ENCODE results near the gene GFAP. TPM values are rescaled to one million over a fixed set of nuclear protein-coding genes. Genes with fewer than 3 reads are reported as not detected.

GFAP gene
- polyA plus RNA-seq, 3 donors = 0.03 to 0.33 (median 0.18) TPM

DNA sequence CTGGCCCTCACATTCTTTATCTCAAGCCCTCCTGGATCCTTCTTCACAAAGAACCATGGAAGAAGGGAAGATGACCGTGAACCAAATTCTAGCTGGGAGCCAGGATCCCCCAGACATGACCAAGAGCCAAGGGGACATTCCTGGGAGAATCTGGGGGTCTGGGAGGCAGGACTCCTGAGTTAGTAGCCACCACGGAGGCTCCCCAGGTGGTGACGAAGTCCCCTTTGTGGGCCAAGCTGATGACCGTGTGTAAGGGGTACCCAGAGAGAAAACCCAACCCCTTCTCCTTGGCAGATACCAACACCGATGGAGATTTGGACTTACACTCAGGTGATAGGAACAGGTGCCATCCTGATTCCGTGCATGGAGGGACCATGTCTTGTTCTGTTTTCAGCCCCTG, 6.8 kb upstream of the GFAP start:
- H3K36me3 Mint-ChIP-seq = peaks cover 15 to 27% of the 10 kb centered on the region in 2 donors
- H3K9me3 Mint-ChIP-seq = peaks cover 0 to 3% (median 0%) of the 10 kb centered on the region in 7 donors
- Histone ChIP-seq H2AFZ (ENCODE audit: insufficient read depth, low read depth, low read length, poor library complexity, severe bottlenecking) (no peak overlapping the region), H3K4me3 (replicated peaks in 1 of 3; ENCODE audit: low read depth in 2 of 3, low read length in 3 of 3) (no peak overlapping the region), H3K4me1 (ENCODE audit: control insufficient read depth in 1 of 2, insufficient read depth in 2 of 2, low read length in 2 of 2) (no peaks in the 10 kb centered on the region), H3K4me2 (replicated peaks; ENCODE audit: extremely low read depth, low read length, poor library complexity, severe bottlenecking) (no peak overlapping the region), H3K36me3 (replicated peaks in 1 of 2; ENCODE audit: control insufficient read depth in 1 of 2, insufficient read depth in 2 of 2, low read length in 2 of 2) (peaks cover 14 to 16% of the 10 kb centered on the region in 2 donors), H4K20me1 (ENCODE audit: insufficient read depth, low read length) (no peaks in the 10 kb centered on the region), H3K27ac (ENCODE audit: low read depth in 1 of 2, low read length in 2 of 2) (no peak overlapping the region), H3K79me2 (ENCODE audit: insufficient read depth, low read length) (no peaks in the 10 kb centered on the region), H3K9ac (ENCODE audit: insufficient read depth, low read length, poor library complexity, severe bottlenecking) (no peak overlapping the region), H3K27me3 (ENCODE audit: control insufficient read depth in 2 of 2, insufficient read depth in 2 of 2, low read length in 2 of 2) (peaks cover 6 to 15% of the 10 kb centered on the region in 2 donors), H3K9me3 (replicated peaks in 1 of 2; ENCODE audit: control insufficient read depth in 1 of 2, insufficient read depth in 1 of 2, low read length in 2 of 2) (no peaks in the 10 kb centered on the region)
- H3K4me1 Mint-ChIP-seq = no peaks in the 10 kb centered on the region
- intact Hi-C loops (cut with micrococcal nuclease) = loop anchor here (5.0 to 10.0 kb wide), 2 partner anchors 100 to 173 kb away; no protein-coding TSS in a partner anchor
- H3K4me3 Mint-ChIP-seq = no peak overlapping the region
- 100% methylated on average over 4 of the region's 6 CpGs for WGBS (ENCODE audit: insufficient coverage)
- no peak overlapping the region for H3K27ac Mint-ChIP-seq
- peaks cover 22 to 30% (median 23%) of the 10 kb centered on the region in 3 donors for H3K27me3 Mint-ChIP-seq (ENCODE audit: low read depth in 3 of 3)
- TF ChIP-seq, protein P1, sequence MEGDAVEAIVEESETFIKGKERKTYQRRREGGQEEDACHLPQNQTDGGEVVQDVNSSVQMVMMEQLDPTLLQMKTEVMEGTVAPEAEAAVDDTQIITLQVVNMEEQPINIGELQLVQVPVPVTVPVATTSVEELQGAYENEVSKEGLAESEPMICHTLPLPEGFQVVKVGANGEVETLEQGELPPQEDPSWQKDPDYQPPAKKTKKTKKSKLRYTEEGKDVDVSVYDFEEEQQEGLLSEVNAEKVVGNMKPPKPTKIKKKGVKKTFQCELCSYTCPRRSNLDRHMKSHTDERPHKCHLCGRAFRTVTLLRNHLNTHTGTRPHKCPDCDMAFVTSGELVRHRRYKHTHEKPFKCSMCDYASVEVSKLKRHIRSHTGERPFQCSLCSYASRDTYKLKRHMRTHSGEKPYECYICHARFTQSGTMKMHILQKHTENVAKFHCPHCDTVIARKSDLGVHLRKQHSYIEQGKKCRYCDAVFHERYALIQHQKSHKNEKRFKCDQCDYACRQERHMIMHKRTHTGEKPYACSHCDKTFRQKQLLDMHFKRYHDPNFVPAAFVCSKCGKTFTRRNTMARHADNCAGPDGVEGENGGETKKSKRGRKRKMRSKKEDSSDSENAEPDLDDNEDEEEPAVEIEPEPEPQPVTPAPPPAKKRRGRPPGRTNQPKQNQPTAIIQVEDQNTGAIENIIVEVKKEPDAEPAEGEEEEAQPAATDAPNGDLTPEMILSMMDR (IDR thresholded peaks at IDR 0.05) = no peak
- no peak for DNase-seq

DNA sequence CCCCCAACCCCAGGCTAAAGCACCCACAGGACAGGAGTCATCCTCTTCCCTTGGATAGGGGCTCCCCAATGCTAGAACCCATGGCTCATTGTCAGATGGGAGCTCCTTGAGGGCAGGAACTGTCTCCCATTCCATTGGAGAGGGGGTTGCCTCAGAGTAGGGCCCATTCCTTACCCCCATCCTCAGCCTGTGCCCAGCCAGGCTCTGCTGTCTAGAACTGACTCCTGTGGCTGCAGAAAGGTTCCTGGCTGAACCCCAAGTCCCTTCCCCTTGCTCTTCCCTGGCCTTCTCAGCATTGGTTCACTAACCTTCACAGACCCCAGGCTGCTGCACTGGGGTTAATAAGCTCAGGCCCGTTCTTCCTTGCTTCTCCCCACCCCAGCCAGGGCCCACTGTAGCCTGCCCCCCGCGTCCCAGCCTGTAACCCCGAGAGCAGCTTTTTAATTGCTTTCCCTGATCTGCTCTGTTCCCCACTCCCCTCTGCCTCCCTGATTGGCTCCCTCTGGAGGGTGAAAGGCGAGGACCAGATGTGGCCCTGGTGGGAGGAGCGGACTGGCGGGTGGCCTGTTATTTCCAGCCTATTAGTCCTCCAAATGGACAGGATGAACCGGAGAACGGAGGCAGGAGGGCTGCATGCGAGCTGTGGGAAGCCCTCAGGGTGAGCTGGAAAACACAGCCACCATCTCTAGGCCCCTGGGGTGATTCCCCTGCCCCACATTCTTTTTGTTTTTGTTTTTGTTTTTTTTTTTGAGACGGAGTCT, 6.0 kb upstream of the GFAP start:
- H3K27ac Mint-ChIP-seq = peak overlapping the region in 1 of 7 donors; percentile 4
- H3K36me3 Mint-ChIP-seq = peaks cover 11 to 19% of the 10 kb centered on the region in 2 donors
- peaks cover 23 to 30% (median 24%) of the 10 kb centered on the region in 3 donors for H3K27me3 Mint-ChIP-seq (ENCODE audit: low read depth in 3 of 3)
- Histone ChIP-seq H3K27ac (ENCODE audit: low read depth in 1 of 2, low read length in 2 of 2) (no peak overlapping the region), H3K9me3 (replicated peaks in 1 of 2; ENCODE audit: control insufficient read depth in 1 of 2, insufficient read depth in 1 of 2, low read length in 2 of 2) (no peaks in the 10 kb centered on the region), H3K36me3 (replicated peaks in 1 of 2; ENCODE audit: control insufficient read depth in 1 of 2, insufficient read depth in 2 of 2, low read length in 2 of 2) (peaks cover 6 to 7% of the 10 kb centered on the region in 2 donors), H4K20me1 (ENCODE audit: insufficient read depth, low read length) (no peaks in the 10 kb centered on the region), H3K79me2 (ENCODE audit: insufficient read depth, low read length) (no peaks in the 10 kb centered on the region), H3K4me1 (ENCODE audit: control insufficient read depth in 1 of 2, insufficient read depth in 2 of 2, low read length in 2 of 2) (peaks cover 3 to 5% of the 10 kb centered on the region in 2 donors), H2AFZ (ENCODE audit: insufficient read depth, low read depth, low read length, poor library complexity, severe bottlenecking) (no peak overlapping the region), H3K27me3 (ENCODE audit: control insufficient read depth in 2 of 2, insufficient read depth in 2 of 2, low read length in 2 of 2) (peaks cover 6 to 15% of the 10 kb centered on the region in 2 donors), H3K4me3 (replicated peaks in 1 of 3; ENCODE audit: low read depth in 2 of 3, low read length in 3 of 3) (no peak overlapping the region), H3K9ac (ENCODE audit: insufficient read depth, low read length, poor library complexity, severe bottlenecking) (no peak overlapping the region), H3K4me2 (replicated peaks; ENCODE audit: extremely low read depth, low read length, poor library complexity, severe bottlenecking) (no peak overlapping the region)
- 80% methylated on average over 7 of the region's 11 CpGs for WGBS (ENCODE audit: insufficient coverage)
- peak overlapping the region in 1 of 2 donors; percentile 64 for H3K4me3 Mint-ChIP-seq
- peaks cover 5% of the 10 kb centered on the region for H3K4me1 Mint-ChIP-seq
- TF ChIP-seq, protein P1 (IDR thresholded peaks at IDR 0.05) = no peak
- peaks cover 0 to 3% (median 0%) of the 10 kb centered on the region in 7 donors for H3K9me3 Mint-ChIP-seq
- intact Hi-C loops (cut with micrococcal nuclease) = loop anchor here (5.0 to 10.0 kb wide), 2 partner anchors 101 to 173 kb away; no protein-coding TSS in a partner anchor
- DNase-seq = no peak
